HG03159 (cell line): ENCODE data around the gene LEPR.
"Not testable (repeated sequence)": the region's sequence is repeated elsewhere in the genome, so short reads cannot be mapped to it uniquely, and the experiment has no call there.

Experiments
- ATAC-seq: cut with Tn5 transposase; IDR thresholded peaks from one replicate; pipeline ENCODE4 v1.9.1; 2021; ENCODE audit warnings: mild to moderate bottlenecking, moderate library complexity; ENCODE audit not compliant: unreplicated experiment

The LEPR gene

GRCh38 chr1:65420590-65421350 lies at the start of gene LEPR, which contains the start of gene LEPROT:
Gene LEPR (plus strand): TSS chr1:65420668. CDS start chr1:65565566, 144,898 bp downstream.
Gene LEPROT (plus strand): TSS chr1:65420668. CDS start chr1:65420725, 57 bp downstream.
- ATAC-seq = peak; percentile 13

GRCh38 chr1:65371544-65371943 lies 48.9 kb upstream of the LEPR start:
- no peak for ATAC-seq

GRCh38 chr1:65372557-65372956 lies 47.9 kb upstream of the LEPR start:
- ATAC-seq = no peak

- ATAC-seq = no peak
Measured at GRCh38 chr1:65377496-65378246, 42.8 kb upstream of the LEPR start.

GRCh38 chr1:65378247-65378946 lies 42.1 kb upstream of the LEPR start:
- ATAC-seq = no peak

- ATAC-seq = not testable (repeated sequence)
Measured at GRCh38 chr1:65384426-65384825, 36.0 kb upstream of the LEPR start.

GRCh38 chr1:65386439-65386838 lies 34.0 kb upstream of the LEPR start:
- no peak for ATAC-seq

GRCh38 chr1:65387821-65388220 lies 32.6 kb upstream of the LEPR start:
- no peak for ATAC-seq

- ATAC-seq = no peak
Measured at GRCh38 chr1:65388908-65389695, 31.4 kb upstream of the LEPR start.

- no peak for ATAC-seq
Measured at GRCh38 chr1:65392497-65392896, 28.0 kb upstream of the LEPR start.

- ATAC-seq = peak; percentile 80
Measured at GRCh38 chr1:65393347-65393746, 27.1 kb upstream of the LEPR start.

- ATAC-seq = no peak
Measured at GRCh38 chr1:65393928-65394327, 26.5 kb upstream of the LEPR start.

GRCh38 chr1:65395887-65396612 lies 24.4 kb upstream of the LEPR start:
- ATAC-seq = no peak

GRCh38 chr1:65398083-65398482 lies 22.4 kb upstream of the LEPR start:
- no peak for ATAC-seq

GRCh38 chr1:65399003-65399402 lies 21.5 kb upstream of the LEPR start:
- ATAC-seq = no peak

GRCh38 chr1:65401612-65402011 lies 18.9 kb upstream of the LEPR start:
- no peak for ATAC-seq

GRCh38 chr1:65404941-65405340 lies 15.5 kb upstream of the LEPR start:
- no peak for ATAC-seq

- ATAC-seq = no peak
Measured at GRCh38 chr1:65407877-65408276, 12.6 kb upstream of the LEPR start.

- ATAC-seq = no peak
Measured at GRCh38 chr1:65409314-65409713, 11.2 kb upstream of the LEPR start.

GRCh38 chr1:65409816-65410326 lies 10.6 kb upstream of the LEPR start:
- no peak for ATAC-seq
